ENCODE data around the gene NANS. TPM values are rescaled to one million over a fixed set of nuclear protein-coding genes. Genes with fewer than 3 reads are reported as not detected.

The NANS gene
- total and polyA plus RNA-seq, 2 of the 13 experiments (the other 11 are each of a cell fraction or from before 2014, with no cell fraction given), result 86.9 to 203 TPM

DNA sequence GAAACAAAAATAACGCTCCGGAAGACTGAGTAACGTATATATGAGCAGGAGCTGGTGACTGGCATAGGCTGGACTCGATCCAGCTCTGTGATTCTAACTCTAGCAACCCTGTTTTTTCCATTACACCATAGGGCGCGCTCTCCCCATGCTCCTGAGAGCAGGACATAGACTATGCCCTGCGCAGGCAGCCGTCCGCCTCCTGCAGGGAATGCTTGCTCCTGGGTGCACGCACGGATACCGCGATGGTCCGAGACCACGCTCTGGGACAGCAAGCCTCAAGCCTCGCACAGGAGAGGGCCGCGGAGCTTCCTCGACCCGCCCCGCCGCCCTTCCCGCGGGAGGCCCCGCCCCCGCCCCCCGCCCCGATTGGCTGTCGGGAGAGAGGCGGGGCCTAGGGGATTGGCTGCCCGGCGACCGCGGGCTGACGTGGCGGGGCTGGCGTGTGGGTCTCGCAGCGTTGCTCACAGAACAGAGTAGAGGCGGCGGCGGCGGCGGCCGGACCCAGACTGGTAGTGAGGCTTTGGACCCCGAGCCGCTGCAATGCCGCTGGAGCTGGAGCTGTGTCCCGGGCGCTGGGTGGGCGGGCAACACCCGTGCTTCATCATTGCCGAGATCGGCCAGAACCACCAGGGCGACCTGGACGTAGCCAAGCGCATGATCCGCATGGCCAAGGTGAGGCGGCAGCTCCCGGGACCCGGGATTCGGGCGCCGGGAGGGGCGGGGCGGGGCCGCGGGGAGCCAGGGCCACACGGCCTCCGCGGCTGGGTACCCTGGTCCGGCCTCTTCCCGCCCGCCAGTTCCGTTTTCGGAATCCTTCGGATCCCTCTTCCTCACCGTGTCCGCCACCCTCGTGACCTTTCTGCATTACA lies at the start of gene NANS (continued):
- no peak; the same call in 1 of the 2 replicates for TF ChIP-seq NAIF1 (CRISPR knock-in tag; IDR thresholded peaks at IDR 0.05; ENCODE audit: borderline replicate concordance)
- TF ChIP-seq ELF4 (CRISPR knock-in tag; IDR thresholded peaks at IDR 0.05; ENCODE audit: borderline replicate concordance), result peak; percentile 64; the same call in 1 of the 2 replicates
- no peak for TF ChIP-seq CBX2 (IDR thresholded peaks at IDR 0.05; ENCODE audit: low read depth, low read length)
- TF ChIP-seq CBX2 (CRISPR knock-in tag; IDR thresholded peaks at IDR 0.05; ENCODE audit: low read depth), result no peak
- no peak for TF ChIP-seq SNRNP70 (IDR thresholded peaks at IDR 0.05; ENCODE audit: low read depth, low read length)
- no peak for TF ChIP-seq CCAR2 (optimal IDR thresholded peaks at IDR 0.05; ENCODE audit: low read depth, low read length)
- no peak for TF ChIP-seq ZNF256 (CRISPR knock-in tag; conservative IDR thresholded peaks at IDR 0.05)
- 0 out of 2 replicates have a peak, but pooled peaks have one; percentile 35 for TF ChIP-seq TOPORS (CRISPR knock-in tag; IDR thresholded peaks at IDR 0.05)
- no peak for TF ChIP-seq DMTF1 (CRISPR knock-in tag; IDR thresholded peaks at IDR 0.05)
- TF ChIP-seq, protein P1, sequence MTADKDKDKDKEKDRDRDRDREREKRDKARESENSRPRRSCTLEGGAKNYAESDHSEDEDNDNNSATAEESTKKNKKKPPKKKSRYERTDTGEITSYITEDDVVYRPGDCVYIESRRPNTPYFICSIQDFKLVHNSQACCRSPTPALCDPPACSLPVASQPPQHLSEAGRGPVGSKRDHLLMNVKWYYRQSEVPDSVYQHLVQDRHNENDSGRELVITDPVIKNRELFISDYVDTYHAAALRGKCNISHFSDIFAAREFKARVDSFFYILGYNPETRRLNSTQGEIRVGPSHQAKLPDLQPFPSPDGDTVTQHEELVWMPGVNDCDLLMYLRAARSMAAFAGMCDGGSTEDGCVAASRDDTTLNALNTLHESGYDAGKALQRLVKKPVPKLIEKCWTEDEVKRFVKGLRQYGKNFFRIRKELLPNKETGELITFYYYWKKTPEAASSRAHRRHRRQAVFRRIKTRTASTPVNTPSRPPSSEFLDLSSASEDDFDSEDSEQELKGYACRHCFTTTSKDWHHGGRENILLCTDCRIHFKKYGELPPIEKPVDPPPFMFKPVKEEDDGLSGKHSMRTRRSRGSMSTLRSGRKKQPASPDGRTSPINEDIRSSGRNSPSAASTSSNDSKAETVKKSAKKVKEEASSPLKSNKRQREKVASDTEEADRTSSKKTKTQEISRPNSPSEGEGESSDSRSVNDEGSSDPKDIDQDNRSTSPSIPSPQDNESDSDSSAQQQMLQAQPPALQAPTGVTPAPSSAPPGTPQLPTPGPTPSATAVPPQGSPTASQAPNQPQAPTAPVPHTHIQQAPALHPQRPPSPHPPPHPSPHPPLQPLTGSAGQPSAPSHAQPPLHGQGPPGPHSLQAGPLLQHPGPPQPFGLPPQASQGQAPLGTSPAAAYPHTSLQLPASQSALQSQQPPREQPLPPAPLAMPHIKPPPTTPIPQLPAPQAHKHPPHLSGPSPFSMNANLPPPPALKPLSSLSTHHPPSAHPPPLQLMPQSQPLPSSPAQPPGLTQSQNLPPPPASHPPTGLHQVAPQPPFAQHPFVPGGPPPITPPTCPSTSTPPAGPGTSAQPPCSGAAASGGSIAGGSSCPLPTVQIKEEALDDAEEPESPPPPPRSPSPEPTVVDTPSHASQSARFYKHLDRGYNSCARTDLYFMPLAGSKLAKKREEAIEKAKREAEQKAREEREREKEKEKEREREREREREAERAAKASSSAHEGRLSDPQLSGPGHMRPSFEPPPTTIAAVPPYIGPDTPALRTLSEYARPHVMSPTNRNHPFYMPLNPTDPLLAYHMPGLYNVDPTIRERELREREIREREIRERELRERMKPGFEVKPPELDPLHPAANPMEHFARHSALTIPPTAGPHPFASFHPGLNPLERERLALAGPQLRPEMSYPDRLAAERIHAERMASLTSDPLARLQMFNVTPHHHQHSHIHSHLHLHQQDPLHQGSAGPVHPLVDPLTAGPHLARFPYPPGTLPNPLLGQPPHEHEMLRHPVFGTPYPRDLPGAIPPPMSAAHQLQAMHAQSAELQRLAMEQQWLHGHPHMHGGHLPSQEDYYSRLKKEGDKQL (CRISPR knock-in tag; IDR thresholded peaks at IDR 0.05; ENCODE audit: low read depth), result no peak; the same call in 1 of the 2 replicates

All from HepG2 (cell line).